ENCODE data around the gene PDIA5.
"Not testable (repeated sequence)": the region's sequence is repeated elsewhere in the genome, so short reads cannot be mapped to it uniquely, and the experiment has no call there.

The PDIA5 gene

DNA sequence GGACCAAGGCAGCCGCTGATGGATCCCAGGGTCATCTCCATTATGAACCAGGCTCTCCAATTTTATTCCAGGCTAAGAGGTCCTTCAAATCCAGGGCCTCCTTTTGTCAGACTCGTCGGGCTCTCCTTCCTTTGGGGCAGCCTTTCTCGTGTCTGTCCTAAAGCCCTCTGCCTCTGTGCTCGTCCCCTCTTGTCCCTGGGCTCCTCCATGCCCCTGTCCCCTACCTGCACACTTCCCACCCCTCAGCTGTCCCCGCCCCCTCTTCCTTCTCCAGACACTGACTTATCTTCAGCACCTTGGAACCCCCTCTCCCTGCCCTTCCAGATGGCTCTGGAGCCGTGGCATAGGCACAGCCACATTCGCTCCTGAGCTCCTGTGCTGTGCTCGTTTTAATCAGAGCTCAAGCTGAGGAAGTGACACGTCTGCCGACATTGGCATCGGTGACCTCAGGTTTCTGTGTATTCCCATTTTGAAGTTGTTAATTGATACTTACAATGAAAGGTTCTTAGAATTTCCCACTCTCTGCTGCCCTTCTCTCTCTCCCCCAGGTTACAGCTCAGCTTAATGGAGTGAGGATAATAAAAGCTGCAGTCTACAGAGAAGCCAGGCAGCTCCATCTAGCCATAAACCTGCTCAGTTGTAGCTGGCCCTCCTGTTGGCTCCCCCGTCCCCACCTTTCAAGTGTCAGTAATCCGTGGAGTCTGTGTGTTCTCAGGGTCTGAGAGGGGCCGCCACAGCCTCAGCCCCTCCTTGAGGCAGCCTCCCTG lies 83.8 kb downstream of the PDIA5 start:
- DNase-seq (ENCODE audit: low read depth): no peak

DNA sequence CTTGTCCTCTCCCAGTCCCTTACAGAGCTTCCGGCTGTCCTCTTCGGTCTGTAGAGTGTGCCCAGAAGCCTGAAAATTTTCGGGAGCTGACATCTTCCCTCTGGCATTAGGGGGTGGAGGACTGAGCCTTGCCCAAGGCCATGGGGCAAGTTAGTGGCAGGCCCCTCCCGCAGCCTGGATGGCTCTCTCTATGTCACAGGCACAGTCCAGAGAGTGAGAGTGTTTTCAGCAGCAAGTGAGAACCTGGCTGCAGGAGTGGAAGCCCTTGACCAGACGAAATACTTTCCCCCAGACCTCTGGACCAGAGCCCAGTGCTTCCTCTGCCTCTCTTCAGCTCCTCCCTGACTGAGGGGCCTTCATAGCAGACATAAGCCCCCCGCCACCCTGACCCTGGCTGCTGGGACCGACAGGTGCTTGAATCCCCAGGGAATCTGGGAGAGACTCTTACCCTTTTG lies 84.5 kb downstream of the PDIA5 start:
- DNase-seq (ENCODE audit: low read depth): no peak

DNA sequence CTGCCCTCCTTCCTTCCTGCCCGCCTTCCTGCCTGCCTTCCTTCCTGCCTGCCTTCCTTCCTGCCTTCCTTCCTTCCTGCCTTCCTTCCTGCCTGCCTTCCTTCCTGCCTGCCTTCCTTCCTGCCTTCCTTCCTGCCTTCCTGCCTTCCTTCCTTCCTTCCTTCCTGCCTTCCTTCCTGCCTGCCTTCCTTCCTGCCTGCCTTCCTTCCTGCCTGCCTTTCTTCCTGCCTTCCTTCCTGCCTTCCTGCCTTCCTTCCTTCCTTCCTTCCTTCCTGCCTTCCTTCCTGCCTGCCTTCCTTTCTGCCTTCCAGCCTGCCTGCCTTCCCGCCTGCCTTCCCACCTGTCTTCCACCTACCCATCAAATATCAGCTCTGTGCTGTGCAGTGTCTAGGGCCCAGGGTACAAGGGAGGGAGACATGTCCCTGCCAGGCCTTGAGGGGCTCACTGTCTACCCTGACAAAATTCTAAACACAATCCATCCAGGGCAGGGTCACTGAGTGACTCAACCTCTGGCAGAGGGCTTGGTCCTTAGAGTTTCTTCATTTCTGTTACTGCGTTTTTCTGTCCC lies 85.1 kb downstream of the PDIA5 start:
- not testable (repeated sequence) for DNase-seq (ENCODE audit: low read depth)

DNA sequence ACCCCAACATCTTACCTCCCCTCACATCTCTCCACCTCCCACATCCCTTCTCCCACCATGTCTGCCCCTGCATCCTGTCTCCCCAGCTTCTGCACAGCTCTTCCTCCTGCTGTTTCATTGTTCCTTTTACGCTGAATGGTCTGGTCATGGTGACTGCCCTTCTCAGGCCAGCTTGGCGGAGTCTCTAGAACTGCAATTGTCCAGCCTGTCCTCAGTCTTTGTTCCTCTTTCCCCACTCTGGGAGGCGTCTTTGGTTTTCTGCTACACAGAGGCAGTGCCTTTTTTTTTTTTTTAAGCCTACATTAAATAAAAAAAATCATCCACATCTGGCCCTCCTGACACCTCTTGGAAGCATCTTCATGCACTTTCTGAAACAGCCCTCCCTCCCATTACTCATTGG lies 85.9 kb downstream of the PDIA5 start:
- no peak for DNase-seq (ENCODE audit: low read depth)

DNA sequence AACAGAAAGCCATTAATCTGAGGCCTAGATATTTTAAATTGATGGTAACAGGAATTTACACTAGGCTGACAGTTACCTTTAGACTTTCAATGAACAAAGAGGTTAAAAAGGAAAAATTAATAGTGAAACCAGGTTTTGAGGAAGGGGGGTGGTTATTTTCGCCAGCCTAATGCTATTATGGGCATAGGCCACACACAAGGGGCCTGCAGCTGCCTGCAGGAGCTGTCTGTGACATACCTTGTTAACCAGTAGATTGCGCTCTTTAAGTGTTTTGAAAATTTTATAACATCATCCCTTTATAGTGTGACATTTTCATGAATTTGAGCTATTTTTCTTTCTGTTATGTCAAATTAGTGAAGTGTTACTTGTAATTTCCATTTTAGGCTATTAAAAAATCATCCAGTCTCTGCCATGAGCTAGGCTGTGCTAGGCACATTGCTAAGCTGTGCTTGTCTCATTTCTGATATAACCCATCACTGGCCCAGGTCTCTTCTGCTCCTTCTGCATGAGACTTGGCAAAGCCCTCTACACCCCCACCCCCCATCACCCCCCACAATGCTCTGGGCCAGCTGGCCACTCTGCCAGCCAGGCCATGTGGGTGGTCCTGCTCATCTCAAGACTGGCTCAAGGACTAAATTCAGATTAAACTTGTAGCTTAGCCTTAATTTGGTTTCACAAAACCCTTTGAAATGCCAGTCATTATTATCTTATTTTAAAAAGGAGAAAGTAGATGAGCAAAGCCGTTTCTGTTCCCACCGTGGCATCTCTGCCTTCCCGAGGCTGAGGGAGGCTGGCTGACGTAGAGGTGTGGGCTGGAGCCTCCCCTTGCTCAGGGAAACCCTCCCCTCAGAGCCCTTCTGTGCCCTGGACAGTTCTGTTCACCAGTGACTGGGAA lies 86.5 kb downstream of the PDIA5 start:
- DNase-seq (ENCODE audit: low read depth): no peak

DNA sequence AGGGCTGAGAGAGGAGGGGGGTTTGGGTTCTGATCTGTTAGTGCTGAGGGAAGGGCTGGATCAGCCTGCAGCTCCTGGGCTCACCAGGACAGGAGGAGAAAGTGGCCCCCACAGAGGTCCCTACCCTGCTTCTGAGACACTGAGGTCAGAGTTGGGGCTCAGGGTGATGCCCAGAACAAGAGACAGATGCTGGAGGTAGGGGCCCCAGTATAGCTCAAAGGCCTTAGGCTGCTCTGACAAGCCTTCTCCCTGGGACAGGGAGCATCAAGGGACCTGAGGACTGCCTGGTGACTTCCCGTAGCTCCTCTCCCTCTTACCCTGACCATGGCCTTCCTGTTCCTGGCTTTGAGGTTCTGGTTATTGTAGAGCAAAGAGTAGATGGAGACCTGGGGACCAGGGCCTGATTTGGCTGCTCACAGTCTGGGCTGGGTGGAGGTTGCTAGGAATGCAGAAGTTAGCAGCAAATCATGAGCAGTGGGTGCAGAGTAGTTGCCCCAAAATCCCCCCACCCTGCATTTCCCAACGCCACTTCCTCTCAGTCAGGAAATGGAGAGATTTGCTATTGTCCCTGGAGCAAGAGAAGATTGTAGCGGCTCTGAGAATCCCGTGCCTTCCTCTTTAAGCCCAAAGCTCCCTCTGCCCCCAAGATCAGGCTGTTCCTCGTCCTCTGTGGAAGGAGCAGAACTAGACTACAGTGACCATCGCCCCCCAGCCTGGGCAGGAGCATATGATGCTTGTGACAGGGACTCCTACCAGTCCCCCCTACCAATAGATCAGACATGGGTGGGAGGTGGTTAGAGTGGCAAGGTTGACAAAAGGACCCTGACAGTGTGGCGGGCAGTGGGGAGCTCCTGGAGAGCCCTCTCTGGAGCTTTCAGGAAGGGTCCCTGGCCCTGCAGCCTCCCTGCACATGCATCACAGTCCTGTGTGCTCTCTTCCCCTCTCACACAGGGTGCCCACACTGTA lies 87.5 kb downstream of the PDIA5 start:
- DNase-seq (ENCODE audit: low read depth): no peak

DNA sequence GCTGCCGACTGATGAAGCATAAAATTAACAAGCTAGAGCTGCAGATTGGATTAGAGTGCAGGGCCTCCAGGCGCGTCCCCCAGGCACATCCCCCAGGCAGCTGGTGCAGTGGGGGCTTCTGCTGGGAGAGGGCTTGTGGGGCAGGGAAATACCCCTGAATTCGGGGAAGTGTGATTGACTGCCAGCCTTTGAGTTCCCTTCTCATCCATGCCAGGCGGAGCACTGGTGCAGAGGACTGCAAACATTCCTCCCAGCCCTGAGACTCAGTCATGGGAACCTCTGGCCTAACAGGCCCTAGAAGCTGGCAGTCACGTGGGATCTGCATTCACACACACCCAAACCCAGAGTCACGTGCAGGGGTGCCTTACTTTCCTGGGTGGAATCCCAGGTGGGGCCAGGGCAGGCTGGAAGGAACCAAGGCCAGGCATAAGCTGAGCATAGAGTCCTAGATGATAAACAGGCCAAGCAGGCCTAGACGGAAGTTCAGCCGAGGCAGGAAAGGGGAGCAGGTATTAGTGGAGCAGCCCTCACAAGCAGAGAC lies 88.7 kb downstream of the PDIA5 start:
- DNase-seq (ENCODE audit: low read depth): no peak

DNA sequence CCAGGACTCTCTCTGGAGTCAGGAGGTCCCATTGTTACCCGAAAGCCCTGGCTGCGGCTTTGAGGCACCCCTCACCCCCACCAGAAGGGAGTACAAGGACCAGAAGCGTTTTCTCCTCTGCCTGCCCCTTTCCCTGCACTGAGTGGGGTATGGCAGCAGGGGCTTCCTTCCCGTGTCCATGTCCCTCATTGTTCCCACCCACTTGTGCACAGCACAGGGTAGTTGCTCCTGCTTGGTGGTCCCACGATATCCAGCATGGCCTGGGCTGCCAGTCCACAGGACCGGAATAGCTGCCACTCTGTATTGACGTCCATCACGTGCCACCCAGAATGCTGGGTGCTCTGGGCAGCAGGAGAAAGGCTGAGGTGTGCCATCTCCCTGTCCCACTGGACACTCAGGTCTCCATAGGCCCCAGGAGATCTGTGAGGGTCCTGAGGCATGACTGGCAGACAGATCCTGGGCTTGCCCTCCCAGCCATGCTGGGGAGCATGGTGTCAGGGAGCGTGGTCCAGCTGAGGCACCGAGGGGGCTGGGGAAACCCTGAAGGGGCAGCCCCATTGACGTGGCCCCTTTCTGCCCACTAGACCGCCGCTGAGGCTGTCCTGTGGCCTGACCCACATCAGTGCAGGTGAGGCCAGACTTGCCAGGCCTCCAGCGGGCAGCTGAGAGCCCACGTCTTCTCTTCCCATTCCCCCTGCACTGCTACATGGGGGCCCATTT lies 89.6 kb downstream of the PDIA5 start:
- DNase-seq (ENCODE audit: low read depth): no peak

DNA sequence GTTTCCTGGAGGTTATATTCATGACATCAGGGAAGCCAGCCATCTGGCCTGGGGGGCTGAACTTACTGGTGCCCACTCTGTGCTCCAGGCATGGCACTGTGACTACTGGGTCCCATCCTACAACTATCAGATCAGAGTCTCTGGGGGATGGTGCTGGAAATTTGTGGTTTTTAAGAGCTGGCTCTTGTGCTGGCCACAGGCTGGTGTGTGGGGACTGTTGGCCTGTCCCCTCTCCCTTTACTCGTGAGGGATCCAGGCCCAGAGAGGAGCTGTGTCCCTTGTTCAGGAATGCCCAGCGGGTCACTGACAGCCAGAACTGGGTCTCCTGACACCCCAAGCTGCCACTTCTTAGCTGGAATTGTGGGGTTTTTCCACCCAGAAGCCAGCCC lies 90.4 kb downstream of the PDIA5 start:
- no peak for DNase-seq (ENCODE audit: low read depth)

DNA sequence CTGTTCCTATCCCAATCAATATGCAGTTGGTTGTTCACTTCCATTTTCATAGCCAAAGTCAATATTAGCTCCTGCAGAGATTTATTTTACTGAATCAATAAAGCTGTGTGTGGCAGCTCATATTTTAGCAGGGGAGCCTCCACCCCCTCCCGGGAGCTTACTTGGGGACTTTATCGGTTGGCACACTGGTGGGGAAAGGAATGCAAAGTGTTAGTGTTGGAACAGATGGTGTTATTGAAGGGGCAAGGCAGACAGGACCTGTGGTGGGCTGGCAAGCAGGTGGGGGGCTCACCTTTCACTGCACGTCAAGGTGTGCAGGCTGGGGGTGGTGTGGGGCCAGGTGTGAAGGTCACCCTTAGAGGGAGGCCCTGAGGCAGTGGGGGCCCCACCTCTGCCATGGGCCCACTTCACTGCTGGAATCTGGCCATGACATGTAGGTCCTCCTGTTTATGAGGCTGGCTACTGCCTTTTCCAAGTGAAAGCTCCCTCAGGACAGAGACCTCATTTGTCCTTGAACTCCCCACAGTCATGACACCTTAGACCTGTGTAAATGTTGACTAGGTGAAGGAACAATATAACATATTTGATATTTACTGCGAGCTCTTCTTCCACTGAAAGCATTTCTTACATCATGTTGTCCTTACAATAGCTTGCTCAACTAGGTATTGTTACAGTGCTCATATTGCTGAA lies 90.9 kb downstream of the PDIA5 start:
- DNase-seq (ENCODE audit: low read depth): no peak

DNA sequence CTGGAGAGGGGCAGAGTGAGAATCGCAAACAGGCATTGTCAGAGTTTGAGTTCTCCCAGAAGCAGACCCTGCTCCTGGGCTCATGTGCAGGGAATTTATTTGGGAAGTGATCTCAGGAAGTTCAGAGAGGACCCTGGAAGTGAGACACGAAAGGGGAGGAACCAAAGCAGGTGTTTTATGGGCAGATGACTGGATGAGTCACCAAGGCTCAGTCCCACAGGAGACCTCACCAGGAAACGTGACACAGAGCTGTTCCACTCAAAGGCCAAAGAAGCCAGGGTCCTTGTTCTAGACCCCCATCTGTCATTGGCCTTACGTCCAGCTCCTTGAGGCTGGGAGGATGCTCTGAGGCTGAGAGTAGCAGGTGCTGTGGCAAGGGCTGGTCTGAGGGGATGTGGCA lies 91.5 kb downstream of the PDIA5 start:
- DNase-seq (ENCODE audit: low read depth): no peak

DNA sequence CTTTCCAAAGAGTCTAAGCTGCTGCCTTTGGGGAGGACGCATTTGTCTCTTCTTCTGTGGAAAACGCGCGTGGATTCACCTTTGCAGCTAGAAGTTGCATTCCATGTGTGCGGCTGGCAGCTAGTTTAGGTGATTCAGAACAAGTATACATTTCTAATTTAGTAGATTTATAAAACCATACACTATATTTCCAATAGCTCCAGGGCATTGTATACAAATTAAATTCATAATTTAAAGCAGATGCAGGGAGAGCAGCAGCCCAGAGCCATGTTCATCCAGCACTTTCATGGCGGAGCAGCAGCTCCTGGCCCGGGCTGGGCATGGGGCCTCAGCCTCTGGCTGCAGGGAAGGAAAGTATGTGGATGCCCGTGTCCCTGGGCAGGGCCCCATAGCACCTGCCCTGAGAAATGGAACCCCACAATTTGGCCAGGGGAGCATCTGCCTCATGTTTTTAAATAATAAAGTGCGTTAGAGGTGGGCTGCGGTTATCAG lies 92.1 kb downstream of the PDIA5 start:
- no peak for DNase-seq (ENCODE audit: low read depth)

DNA sequence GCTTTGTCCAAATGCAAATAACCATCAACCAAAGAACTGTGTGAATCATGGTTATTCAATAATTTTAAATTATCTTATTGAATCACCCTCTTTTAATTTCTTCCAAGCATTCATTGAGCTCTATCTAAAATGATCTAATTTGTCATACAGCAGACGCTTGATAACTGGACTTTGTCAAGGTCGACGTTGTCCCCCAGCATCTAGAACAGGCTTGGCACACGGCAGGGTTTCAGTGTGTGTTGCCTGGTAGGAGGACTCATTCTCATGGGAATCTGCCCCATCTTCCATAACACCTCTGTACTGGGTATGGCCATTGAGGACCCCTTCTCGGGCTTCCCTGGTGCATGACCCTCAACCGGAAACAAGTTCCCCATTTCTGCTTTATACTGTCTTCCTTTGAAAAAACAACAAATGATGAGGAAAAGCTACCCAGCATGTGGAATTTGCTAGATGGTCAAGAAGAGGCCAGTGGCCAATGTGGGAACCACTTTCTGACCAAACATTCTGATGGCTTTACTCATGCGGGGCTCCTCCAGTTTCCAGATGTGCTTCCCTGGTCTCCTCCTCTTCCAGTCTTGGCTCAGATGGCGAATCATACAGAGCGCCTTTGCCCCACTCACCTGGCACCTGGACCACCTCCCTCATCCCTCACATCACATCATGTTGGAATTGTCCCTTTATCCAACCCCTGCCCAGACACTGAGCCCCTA lies 93.3 kb downstream of the PDIA5 start:
- DNase-seq (ENCODE audit: low read depth): peak; percentile 13

DNA sequence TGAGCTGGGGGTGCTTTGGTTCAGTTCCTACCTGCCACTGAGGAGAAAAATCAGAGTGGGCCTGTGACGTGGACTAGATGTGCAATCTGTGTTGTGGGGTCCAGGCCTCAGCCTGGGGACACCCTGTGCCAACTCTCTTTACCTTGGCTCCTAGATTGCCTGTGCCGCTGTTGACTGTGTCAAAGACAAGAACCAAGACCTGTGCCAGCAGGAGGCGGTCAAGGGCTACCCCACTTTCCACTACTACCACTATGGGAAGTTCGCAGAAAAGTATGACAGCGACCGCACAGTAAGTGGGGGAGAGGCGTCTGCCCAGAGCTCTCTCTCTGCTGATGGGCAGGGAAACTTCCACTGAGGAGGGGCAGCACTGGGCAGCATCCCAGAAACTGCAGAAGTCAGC lies 94.3 kb downstream of the PDIA5 start:
- DNase-seq (ENCODE audit: low read depth): no peak

DNA sequence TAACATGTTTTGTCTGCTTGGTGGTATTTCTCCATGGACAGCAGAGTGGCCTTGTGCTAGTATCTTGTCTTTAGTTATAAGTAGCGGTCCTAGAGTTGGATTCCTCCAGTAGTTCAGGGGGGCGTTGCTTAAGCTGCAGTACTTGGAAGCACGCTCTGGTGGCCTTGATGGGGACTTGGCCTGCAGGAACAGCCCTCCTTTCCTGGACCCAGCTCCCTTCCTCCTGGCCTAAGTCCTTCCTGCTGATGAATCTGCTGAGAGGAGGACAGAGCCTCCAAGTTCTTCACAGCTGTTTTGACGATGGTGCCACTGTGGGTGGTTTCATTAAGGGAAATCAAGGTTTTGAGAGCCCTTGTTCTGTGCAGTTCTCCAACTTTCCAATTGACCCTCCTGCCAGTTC lies 96.3 kb downstream of the PDIA5 start:
- DNase-seq (ENCODE audit: low read depth): no peak

DNA sequence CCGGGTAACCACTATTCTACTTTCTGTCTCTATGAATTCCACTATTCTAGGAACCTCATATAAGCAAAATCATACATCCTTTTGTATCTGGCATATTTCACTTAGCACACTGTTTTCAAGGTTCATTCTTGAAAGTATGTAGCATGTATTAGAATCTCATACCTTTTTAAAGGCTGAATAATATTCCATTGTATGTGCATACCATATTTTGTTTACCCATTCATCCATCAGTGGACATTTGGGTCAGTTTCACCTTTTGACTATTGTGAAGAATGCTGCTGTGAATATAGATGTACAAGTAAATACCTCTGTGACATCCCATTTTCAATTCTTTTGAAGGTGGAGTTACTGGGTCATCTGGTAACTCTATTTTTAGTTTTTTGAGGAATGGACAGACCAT lies 98.3 kb downstream of the PDIA5 start:
- DNase-seq (ENCODE audit: low read depth): no peak

DNA sequence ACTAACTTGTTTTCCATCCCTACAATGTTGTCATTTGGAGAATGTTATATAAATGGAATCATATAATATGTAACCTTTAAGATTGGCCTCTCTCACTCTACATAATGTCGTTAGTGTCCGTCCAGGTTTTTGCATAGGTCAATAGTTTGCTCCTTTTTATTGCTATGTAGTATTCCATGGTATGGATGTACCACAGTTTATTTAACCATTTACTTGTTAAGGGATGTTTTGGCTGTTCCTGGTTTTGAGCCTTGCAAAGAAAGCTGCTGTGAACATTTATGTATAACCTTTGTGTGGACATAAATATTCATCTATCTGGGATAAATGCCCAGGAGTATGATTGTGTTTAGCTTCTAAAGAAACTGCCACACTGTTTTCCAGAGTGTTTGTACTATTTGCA lies 100.9 kb downstream of the PDIA5 start:
- no peak for DNase-seq (ENCODE audit: low read depth)

DNA sequence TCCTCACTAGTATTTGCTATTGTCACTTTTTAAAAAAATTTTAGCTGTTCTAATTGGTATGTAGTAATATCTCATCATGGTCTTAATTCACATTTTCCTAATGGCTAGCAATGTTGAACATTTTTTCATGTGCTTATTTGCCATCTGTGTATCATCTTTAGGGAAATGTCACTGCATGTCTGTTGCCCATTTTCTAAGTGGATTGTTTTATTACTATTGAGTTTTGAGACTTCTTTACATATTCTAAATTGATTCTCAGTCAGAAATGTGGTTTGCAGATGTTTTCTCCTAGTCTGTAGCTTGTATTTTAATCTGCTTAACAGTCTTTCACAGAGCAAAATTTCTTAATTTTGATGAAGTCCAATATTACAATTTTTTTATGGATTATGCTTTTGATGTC lies 101.3 kb downstream of the PDIA5 start:
- DNase-seq (ENCODE audit: low read depth): no peak

DNA sequence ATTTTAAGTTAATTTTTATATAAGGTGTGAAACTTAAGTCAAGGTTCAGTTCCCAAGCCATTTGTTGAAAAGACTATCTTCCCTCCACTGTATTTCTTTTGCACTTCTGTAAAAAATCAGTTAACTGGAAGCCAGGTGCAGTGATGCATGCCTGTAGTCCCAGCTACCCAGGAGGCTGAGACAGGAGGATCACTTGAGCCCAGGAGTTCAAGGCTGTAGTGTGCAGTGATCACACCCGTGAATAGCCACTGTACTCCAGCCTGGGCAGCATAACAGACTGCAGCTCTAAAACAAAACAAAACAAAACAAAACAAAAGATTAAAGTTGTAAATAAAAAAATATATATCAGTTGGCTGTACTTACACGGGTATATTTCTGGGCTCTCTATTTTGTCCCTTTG lies 101.8 kb downstream of the PDIA5 start:
- no peak for DNase-seq (ENCODE audit: low read depth)

All from stromal cell of bone marrow (primary cell).